ENCODE data around the gene BIN1.

DNA sequence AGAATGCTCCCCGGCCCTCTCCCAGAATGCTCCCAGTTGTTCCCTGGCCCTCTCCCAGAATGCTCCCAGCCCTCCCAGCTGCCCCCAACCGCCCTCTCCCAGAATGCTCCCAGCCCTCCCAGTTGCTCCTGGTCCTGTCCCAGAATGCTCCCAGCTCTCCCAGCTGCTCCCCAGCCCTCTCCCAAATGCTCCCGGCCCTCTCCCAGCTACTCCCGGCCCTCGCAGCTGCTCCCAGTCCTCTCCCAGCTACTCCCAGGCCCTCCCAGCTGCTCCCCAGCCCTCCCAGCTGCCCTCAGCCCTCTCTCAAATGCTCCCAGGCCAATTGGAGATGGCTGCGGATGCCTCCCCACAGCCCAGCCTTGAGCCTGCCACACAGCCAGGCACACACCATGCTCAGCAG, 31.1 kb downstream of the BIN1 start:
- no peak for TF ChIP-seq EZH2 (IDR thresholded peaks at IDR 0.05; ENCODE audit: insufficient read depth, poor library complexity, severe bottlenecking)
- no peak for TF ChIP-seq EZH2phosphoT487 (IDR thresholded peaks at IDR 0.05; ENCODE audit: insufficient read depth, low read depth)
